GM18861 (cell line): ENCODE data around the gene REPIN1.

Experiments used
- ATAC-seq: cut with Tn5 transposase; IDR thresholded peaks from one replicate; pipeline ENCODE4 v1.9.1; 2021; ENCODE audit not compliant: unreplicated experiment

REPIN1 gene

GRCh38 chr7:150359622-150360362 is 8.8 kb upstream of the REPIN1 start:
- no peak for ATAC-seq

- ATAC-seq: no peak
Observed at GRCh38 chr7:150360363-150361058, 8.1 kb upstream of the REPIN1 start.

DNA sequence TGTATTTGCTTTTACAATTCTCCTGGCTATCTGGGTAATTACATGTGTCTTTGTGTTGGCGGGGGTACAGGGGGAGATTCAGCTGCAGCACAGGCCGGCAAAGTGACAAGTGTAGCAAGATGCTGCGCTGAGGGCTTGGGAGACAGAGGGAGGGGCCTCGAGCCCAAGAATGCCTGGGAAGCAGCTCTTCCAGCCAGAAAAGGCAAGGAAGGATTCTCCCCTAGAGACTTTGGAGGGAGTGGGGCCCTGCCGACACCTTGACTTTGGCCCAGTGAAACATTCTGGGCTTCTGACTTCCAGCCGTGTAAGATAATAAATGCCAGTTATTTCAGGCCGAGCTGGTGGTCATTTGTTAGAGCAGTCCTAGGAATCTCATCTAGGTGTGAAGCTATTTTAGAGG is 7.2 kb upstream of the REPIN1 start:
- no peak for ATAC-seq

DNA sequence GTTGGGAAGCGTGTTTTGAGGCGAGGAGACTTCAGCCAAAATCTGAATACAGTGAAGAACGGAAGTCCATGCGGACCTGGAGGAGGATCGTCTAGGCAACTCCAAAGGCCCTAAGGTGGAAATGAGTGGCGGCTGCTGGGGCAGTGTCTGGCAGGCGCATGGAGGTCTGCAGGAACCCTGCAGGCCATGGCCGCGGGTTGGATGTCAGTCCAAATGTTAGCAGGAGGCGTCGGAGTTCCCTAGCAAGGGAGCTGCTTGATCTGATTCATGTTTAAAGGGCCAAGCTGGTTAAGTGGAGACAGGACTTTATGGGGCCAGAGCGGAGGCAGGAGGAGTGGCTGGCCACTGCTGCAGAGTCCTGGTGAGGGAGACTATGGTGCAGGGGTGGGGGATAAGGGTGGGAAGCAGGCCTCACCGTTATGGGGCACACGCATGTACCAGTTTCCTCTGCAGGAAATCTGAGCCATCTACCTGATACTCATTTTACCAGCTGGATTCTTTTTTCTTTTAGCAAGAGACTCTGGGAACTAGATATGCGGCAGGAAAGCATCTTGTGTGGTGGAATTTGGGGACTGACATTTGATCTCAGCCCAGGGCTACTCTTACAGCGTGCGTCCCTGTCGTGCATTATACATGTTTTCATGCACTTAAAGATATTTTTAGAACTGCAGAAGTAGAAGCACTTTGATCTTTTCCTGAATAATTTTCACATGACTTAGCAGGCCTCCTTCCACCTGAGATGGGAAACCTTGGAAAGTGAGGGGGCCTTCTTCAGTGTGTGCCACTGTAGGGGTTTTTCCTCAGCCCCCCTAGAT is 6.6 kb upstream of the REPIN1 start:
- no peak for ATAC-seq

- no peak for ATAC-seq
Observed at GRCh38 chr7:150363370-150363769, 5.3 kb upstream of the REPIN1 start.

DNA sequence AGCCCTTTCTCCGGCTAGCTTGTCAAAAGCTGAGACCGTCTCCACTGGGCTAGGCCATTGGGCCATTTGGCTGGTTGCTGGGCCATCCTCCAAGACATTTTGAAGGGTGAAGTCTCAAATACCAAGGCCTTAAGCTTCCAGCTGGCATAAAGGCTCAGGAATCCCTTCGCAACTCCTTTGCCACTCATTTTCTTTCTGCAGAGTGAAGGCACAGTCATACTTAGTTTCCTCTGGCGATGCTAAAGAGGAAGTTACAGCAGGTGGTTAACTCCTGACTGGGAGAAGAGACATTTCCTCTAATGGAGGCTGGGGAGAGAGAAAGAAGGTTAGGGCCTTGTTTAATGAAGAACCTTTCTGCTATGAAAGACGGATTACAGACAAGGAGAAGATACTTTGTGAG is 4.8 kb upstream of the REPIN1 start:
- ATAC-seq: no peak

- ATAC-seq: no peak
Observed at GRCh38 chr7:150365194-150365593, 3.4 kb upstream of the REPIN1 start.

DNA sequence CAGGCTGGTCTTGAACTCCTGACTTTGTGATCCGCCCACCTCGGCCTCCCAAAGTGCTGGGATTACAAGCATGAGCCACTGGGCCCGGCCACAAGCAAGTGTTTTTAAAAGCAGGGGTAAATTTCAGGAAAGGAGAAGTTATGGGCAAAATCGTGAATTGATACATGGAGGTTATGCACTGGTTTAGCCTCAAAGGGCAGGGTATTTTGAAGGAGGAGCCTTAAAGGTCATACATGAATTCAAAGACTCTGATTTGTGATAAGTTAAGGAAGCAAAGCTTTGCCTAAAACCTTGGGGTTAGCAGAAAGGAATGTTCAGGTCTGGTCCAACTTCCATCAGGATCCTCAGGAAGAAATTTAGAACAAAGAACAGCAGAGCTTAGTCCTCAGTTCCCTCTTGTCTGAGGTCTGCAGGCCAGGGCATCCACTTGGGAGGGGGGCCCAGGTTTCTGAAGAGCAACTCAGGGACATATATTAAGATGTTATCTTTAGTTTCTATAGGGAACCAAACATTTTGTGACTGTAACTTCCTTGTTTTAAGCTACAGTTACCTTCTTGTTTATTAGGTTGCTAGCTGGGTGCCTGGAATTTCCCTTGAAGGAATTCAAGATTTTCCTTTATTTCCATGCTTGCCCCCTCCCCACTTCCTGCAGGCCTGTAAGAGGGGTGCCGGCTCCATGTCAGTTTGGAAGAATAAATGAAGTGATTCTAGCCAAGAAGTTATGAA is 2.8 kb upstream of the REPIN1 start:
- ATAC-seq: no peak

- no peak for ATAC-seq
Observed at GRCh38 chr7:150367677-150368095, 936 bp upstream of the REPIN1 start.

DNA sequence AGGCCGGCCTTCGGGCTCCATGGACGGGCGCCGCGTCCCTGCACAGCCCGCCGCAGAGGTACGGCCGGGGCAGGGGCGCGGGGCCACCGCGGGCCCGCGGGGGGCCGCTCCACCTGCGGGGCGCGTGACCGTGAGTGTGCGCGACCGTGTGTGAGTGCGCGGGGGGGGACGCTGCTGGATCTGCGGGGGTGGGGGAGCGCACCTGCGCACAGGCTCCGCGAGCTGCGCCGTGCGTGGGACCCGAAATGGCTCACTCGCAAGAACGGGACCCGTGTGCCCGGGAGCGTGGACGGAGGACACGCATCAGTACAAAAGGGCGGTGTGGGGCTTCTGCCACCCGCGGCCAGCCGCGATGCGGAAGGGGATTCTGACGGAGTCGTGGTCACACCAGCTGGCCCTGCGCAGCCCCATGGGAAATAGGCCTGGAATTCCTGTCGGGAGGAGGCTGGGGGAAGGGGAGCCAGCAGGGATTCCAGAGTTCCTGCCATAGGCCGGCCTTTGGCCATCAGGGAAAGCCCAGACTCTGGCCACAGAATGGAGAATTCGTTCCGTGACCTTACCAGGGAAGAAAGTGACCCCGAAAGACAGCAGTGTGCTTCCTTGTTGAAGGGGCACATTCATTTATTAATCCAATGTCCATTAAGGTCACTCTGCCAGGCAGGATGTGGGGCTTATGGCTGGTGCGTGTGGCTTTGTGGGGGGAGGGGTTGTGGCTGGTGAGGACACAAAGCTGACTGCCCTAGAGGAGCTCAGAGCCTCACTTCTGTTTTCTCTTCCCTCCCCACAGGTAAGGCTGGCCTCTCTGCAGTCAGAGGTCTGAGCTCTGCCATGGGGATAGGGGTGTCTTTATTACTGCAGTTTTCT is 494 bp downstream of the REPIN1 start:
- peak; percentile 36 for ATAC-seq

DNA sequence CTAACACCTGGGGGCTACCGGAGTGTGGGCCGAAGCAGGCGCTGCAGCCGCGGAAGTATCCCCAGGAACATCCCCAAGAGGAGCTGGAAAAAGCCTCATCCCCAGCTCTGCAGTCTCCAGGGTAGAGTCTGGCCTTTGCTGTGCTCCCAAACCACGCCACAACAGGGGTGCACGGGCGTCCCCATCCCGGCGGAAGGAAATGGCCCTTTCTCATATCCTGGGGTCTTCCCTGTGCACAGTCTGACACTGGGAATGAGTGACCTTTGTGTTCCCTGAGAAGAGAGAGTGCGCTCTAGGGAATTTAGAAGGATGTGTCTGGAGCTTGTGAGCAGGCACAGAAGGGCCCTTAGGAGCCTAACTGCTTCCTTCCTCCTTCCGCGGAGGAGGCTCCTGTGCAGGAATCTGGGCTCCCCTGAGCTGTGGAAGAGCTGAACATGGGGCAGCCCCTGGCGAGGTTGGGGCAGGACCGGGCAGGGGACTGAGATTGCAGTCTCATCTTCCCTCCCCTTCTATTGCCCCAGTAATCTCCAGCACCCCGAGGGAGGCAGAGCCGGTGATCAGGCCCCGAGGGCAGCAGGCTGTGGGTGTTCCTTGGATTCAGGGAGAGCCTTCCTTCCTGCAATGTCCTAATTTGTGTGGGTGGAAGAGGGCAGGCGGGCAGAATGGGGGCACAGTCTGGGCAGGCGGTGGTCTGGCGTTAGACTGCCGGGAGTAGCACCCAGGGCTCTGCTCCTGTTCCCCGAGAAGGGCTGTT is 1.3 kb downstream of the REPIN1 start:
- no peak for ATAC-seq

GRCh38 chr7:150370612-150371071 is 2.0 kb downstream of the REPIN1 start:
- ATAC-seq: no peak

DNA sequence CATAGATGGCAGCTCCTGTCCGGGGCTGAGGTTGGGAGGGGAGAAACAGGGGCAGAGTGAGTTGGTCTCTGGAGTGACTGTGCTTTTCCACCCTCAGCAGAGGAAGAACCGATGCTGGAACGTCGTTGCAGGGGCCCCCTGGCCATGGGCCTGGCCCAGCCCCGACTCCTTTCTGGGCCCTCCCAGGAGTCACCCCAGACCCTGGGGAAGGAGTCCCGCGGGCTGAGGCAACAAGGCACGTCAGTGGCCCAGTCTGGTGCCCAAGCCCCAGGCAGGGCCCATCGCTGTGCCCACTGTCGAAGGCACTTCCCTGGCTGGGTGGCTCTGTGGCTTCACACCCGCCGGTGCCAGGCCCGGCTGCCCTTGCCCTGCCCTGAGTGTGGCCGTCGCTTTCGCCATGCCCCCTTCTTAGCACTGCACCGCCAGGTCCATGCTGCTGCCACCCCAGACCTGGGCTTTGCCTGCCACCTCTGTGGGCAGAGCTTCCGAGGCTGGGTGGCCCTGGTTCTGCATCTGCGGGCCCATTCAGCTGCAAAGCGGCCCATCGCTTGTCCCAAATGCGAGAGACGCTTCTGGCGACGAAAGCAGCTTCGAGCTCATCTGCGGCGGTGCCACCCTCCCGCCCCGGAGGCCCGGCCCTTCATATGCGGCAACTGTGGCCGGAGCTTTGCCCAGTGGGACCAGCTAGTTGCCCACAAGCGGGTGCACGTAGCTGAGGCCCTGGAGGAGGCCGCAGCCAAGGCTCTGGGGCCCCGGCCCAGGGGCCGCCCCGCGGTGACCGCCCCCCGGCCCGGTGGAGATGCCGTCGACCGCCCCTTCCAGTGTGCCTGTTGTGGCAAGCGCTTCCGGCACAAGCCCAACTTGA is 2.7 kb downstream of the REPIN1 start:
- no peak for ATAC-seq

- ATAC-seq: no peak
Observed at GRCh38 chr7:150371996-150372270, 3.3 kb downstream of the REPIN1 start.

GRCh38 chr7:150372271-150373048 is 3.8 kb downstream of the REPIN1 start:
- ATAC-seq: no peak

GRCh38 chr7:150373049-150373801 is 4.6 kb downstream of the REPIN1 start:
- ATAC-seq: no peak

DNA sequence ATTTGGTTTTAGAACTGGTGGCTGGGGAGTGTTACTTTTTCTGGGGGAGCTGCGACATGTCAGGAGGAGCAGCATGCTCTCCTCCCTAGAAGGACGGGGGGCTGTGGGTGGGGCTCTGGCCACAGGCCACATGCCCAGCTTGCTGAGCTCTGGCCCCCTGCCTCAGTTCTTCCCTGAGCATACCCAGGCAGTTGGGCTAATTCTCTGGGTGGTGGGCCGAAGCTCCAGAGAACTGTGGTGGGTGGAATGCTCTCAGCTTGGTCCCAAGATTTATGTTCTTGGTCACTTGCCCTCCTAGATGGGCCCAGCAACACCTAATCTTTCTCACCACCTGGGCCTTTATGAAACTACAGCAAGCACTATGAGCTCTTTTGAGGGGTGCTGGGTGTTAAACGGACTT is 5.4 kb downstream of the REPIN1 start:
- ATAC-seq: no peak
